ENCODE results near the gene GSDME. TPM values are rescaled to one million over a fixed set of nuclear protein-coding genes. Genes with fewer than 3 reads are reported as not detected.

GSDME gene
- total and polyA plus RNA-seq, 2 donors (not counting 1 experiment from before 2014, with no cell fraction given): 40.8 to 57.1 TPM

- no peak overlapping the region for H3K4me3 ChIP-seq (replicated peaks in 1 of 4; ENCODE audit: control extremely low read depth in 1 of 4, insufficient read depth in 1 of 4, low read depth in 3 of 4, low read length in 4 of 4)
- no peaks in the 10 kb centered on the region for H3K4me1 ChIP-seq (ENCODE audit: control insufficient read depth, extremely low read depth, insufficient read depth, low read length)
- H3K27ac ChIP-seq (ENCODE audit: insufficient read depth, low read length): no peak overlapping the region
- no peak overlapping the region for H3K4me2 ChIP-seq (ENCODE audit: extremely low read depth, insufficient read depth, low read length)
- no peak for DNase-seq (ENCODE audit: low read depth in 2 of 2)
- H3K79me2 ChIP-seq (ENCODE audit: control insufficient read depth, insufficient read depth, low read length): no peaks in the 10 kb centered on the region
- TF ChIP-seq EZH2 (IDR thresholded peaks at IDR 0.05; ENCODE audit: low read length, missing control alignments) (no peak), CTCF (conservative IDR thresholded peaks at IDR 0.05 in 1 of 2, IDR thresholded peaks at IDR 0.05 in 1 of 2; ENCODE audit: low read depth in 1 of 2, low read length in 2 of 2) (no peak)
- no peak overlapping the region for H2AFZ ChIP-seq (ENCODE audit: low read length)
- no peaks in the 10 kb centered on the region for H3K9me3 ChIP-seq (ENCODE audit: control insufficient read depth, insufficient read depth, low read depth, low read length)
- H3K9ac ChIP-seq (ENCODE audit: insufficient read depth, low read length): no peak overlapping the region
- H3K36me3 ChIP-seq (ENCODE audit: control insufficient read depth, insufficient read depth, low read length): no peaks in the 10 kb centered on the region
- no peaks in the 10 kb centered on the region for H3K27me3 ChIP-seq (ENCODE audit: control insufficient read depth, insufficient read depth, low read length)
- no peaks in the 10 kb centered on the region for H4K20me1 ChIP-seq (ENCODE audit: control insufficient read depth, extremely low read depth, insufficient read depth, low read length)
Measured at GRCh38 chr7:24690251-24690650, 67.0 kb downstream of the GSDME start.

- H3K79me2 ChIP-seq (ENCODE audit: control insufficient read depth, insufficient read depth, low read length): no peaks in the 10 kb centered on the region
- TF ChIP-seq CTCF (conservative IDR thresholded peaks at IDR 0.05 in 1 of 2, IDR thresholded peaks at IDR 0.05 in 1 of 2; ENCODE audit: low read depth in 1 of 2, low read length in 2 of 2) (no peak), EZH2 (IDR thresholded peaks at IDR 0.05; ENCODE audit: low read length, missing control alignments) (no peak)
- no peak overlapping the region for H3K27ac ChIP-seq (ENCODE audit: insufficient read depth, low read length)
- H2AFZ ChIP-seq (ENCODE audit: low read length): no peak overlapping the region
- no peaks in the 10 kb centered on the region for H3K27me3 ChIP-seq (ENCODE audit: control insufficient read depth, insufficient read depth, low read length)
- no peak overlapping the region for H3K9ac ChIP-seq (ENCODE audit: insufficient read depth, low read length)
- H3K9me3 ChIP-seq (ENCODE audit: control insufficient read depth, insufficient read depth, low read depth, low read length): no peaks in the 10 kb centered on the region
- H3K4me1 ChIP-seq (ENCODE audit: control insufficient read depth, extremely low read depth, insufficient read depth, low read length): no peaks in the 10 kb centered on the region
- H3K4me3 ChIP-seq (replicated peaks in 1 of 4; ENCODE audit: control extremely low read depth in 1 of 4, insufficient read depth in 1 of 4, low read depth in 3 of 4, low read length in 4 of 4): no peak overlapping the region
- no peak overlapping the region for H3K4me2 ChIP-seq (ENCODE audit: extremely low read depth, insufficient read depth, low read length)
- no peaks in the 10 kb centered on the region for H3K36me3 ChIP-seq (ENCODE audit: control insufficient read depth, insufficient read depth, low read length)
- DNase-seq (ENCODE audit: low read depth in 2 of 2): no peak
- no peaks in the 10 kb centered on the region for H4K20me1 ChIP-seq (ENCODE audit: control insufficient read depth, extremely low read depth, insufficient read depth, low read length)
Measured at GRCh38 chr7:24685708-24686107, 71.6 kb downstream of the GSDME start.

GRCh38 chr7:24670782-24671181 is 86.5 kb downstream of the GSDME start:
- DNase-seq (ENCODE audit: low read depth in 2 of 2): no peak
- no peak overlapping the region for H3K4me2 ChIP-seq (ENCODE audit: extremely low read depth, insufficient read depth, low read length)
- H3K79me2 ChIP-seq (ENCODE audit: control insufficient read depth, insufficient read depth, low read length): no peaks in the 10 kb centered on the region
- no peaks in the 10 kb centered on the region for H4K20me1 ChIP-seq (ENCODE audit: control insufficient read depth, extremely low read depth, insufficient read depth, low read length)
- peaks cover 2% of the 10 kb centered on the region for H3K4me1 ChIP-seq (ENCODE audit: control insufficient read depth, extremely low read depth, insufficient read depth, low read length)
- H3K27me3 ChIP-seq (ENCODE audit: control insufficient read depth, insufficient read depth, low read length): no peaks in the 10 kb centered on the region
- H3K4me3 ChIP-seq (replicated peaks in 1 of 4; ENCODE audit: control extremely low read depth in 1 of 4, insufficient read depth in 1 of 4, low read depth in 3 of 4, low read length in 4 of 4): no peak overlapping the region
- H2AFZ ChIP-seq (ENCODE audit: low read length): no peak overlapping the region
- TF ChIP-seq CTCF (conservative IDR thresholded peaks at IDR 0.05 in 1 of 2, IDR thresholded peaks at IDR 0.05 in 1 of 2; ENCODE audit: low read depth in 1 of 2, low read length in 2 of 2): no peak
- TF ChIP-seq EZH2 (IDR thresholded peaks at IDR 0.05; ENCODE audit: low read length, missing control alignments): no peak
- H3K36me3 ChIP-seq (ENCODE audit: control insufficient read depth, insufficient read depth, low read length): no peaks in the 10 kb centered on the region
- H3K27ac ChIP-seq (ENCODE audit: insufficient read depth, low read length): no peak overlapping the region
- no peak overlapping the region for H3K9ac ChIP-seq (ENCODE audit: insufficient read depth, low read length)
- no peaks in the 10 kb centered on the region for H3K9me3 ChIP-seq (ENCODE audit: control insufficient read depth, insufficient read depth, low read depth, low read length)

Data from fibroblast of lung (primary cell).